Brain microvascular endothelial cell (primary cell): ENCODE measurements around the gene AMBRA1.
"Not testable (repeated sequence)": the region's sequence is repeated elsewhere in the genome, so short reads cannot be mapped to it uniquely, and the experiment has no call there.

Experiments used
- DNase-seq: peaks from one replicate; pipeline ENCODE4 v3.0.0-alpha.2; 2020
- H3K27ac ChIP-seq: fragments of 250-450 bp; sonication (Bioruptor Pico); 2 replicates; pipeline ENCODE4 v1.5.1; 2020; ENCODE audit warnings: mild to moderate bottlenecking, moderate library complexity
- H3K27me3 ChIP-seq: fragments of 250-450 bp; sonication (Bioruptor Pico); replicated peaks from 2 replicates; pipeline ENCODE4 v1.5.1; 2020; ENCODE audit warnings: mild to moderate bottlenecking
- H3K36me3 ChIP-seq: fragments of 250-450 bp; sonication (Bioruptor Pico); replicated peaks from 2 replicates; pipeline ENCODE4 v1.5.1; 2020; ENCODE audit warnings: mild to moderate bottlenecking
- H3K4me3 ChIP-seq: 2 replicates; pipeline ENCODE4 v1.5.1; 2011; ENCODE audit warnings: low read depth, mild to moderate bottlenecking, control low read depth, low read length, moderate library complexity
- in situ Hi-C: cut with HindIII; loops from 2 replicates; pipeline ENCODE4 v1.10.0; 2017; ENCODE audit warnings: low sequenced_read_pairs, low pct_ligation_motif_present
- TF ChIP-seq, protein P1 (sequence below): IDR thresholded peaks from 2 replicates; pipeline ENCODE4 v1.5.1; 2011; ENCODE audit warnings: low read depth, mild to moderate bottlenecking, moderate library complexity, low read length, control low read depth, inconsistent platforms; ENCODE audit errors: missing control alignments

The AMBRA1 gene

DNA sequence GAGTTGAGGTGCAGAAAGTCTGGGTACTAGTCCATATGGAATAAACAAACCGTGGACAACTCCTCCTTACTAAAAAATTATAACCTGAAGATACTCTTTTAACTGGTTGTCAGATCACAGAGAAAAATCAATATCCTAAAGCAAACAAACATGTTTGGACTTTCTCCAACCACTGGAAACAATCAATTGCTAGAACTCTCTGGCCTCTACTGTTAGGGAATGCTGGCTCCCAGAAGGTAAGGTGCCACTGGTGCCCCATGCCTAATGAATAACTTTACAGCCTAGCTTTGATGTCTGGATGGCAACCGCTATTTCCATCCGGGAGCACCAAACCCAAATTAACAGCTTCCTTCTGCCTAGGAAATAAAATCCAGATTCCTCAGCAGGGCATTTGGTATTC is 74.5 kb downstream of the AMBRA1 start:
- TF ChIP-seq, protein P1, sequence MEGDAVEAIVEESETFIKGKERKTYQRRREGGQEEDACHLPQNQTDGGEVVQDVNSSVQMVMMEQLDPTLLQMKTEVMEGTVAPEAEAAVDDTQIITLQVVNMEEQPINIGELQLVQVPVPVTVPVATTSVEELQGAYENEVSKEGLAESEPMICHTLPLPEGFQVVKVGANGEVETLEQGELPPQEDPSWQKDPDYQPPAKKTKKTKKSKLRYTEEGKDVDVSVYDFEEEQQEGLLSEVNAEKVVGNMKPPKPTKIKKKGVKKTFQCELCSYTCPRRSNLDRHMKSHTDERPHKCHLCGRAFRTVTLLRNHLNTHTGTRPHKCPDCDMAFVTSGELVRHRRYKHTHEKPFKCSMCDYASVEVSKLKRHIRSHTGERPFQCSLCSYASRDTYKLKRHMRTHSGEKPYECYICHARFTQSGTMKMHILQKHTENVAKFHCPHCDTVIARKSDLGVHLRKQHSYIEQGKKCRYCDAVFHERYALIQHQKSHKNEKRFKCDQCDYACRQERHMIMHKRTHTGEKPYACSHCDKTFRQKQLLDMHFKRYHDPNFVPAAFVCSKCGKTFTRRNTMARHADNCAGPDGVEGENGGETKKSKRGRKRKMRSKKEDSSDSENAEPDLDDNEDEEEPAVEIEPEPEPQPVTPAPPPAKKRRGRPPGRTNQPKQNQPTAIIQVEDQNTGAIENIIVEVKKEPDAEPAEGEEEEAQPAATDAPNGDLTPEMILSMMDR: no peak
- no peak for DNase-seq
- Histone ChIP-seq H3K27ac (no peak overlapping the region), H3K27me3 (no peaks in the 10 kb centered on the region), H3K4me3 (no peak overlapping the region), H3K36me3 (no peaks in the 10 kb centered on the region)
- in situ Hi-C loops: no loop called here

- H3K27ac ChIP-seq, H3K36me3 ChIP-seq, H3K4me3 ChIP-seq, in situ Hi-C loops, H3K27me3 ChIP-seq, DNase-seq: not testable (repeated sequence)
These were observed 74.9 kb downstream of the AMBRA1 start for GRCh38 chr11:46518928-46519327.

DNA sequence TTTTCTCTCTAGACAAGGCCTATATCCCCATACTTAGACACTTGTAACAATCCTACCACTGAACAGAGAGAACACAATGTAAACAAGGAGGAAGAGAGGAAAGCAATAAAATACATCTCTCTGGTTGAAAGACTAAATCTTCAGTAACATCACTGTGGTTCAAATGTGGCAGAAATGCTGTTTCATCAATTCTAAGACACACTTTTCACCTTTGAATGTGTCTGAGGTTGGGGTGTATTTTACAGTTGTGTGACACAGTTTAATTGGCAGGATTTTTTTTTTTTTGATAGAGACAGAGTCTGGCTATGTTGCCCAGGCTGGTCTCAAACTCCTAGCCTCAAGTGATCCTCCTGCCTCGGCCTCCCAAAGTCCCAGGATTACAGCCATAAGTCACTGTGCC is 79.5 kb downstream of the AMBRA1 start:
- no peaks in the 10 kb centered on the region for H3K36me3 ChIP-seq
- no peaks in the 10 kb centered on the region for H3K27me3 ChIP-seq
- DNase-seq: no peak
- TF ChIP-seq, protein P1: no peak
- no peak overlapping the region for H3K27ac ChIP-seq
- in situ Hi-C loops: no loop called here
- H3K4me3 ChIP-seq: no peak overlapping the region

DNA sequence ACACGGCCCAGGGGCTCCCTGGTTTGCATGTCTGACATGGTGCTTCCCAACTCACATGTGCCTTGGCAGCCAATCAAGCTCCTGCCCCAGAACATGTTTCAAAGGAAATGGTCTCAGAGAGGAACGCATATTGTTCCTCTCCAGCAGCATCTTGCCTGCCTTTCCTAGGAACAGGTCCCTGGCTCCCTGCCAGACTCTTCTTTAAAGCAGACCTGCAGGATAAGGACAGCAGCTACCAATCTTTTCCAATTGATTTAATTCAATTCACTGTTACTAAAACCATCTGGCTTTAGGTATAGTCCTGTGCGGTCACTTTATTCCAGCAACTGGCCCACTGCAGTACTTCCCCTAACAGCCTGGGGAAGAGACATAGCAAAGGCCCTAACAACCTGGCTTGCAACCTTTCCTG is 79.9 kb downstream of the AMBRA1 start:
- H3K36me3 ChIP-seq: no peaks in the 10 kb centered on the region
- in situ Hi-C loops: no loop called here
- no peak for DNase-seq
- H3K27me3 ChIP-seq: no peaks in the 10 kb centered on the region
- H3K27ac ChIP-seq: no peak overlapping the region
- H3K4me3 ChIP-seq: no peak overlapping the region
- TF ChIP-seq, protein P1: no peak

- TF ChIP-seq, protein P1: no peak
- in situ Hi-C loops: no loop called here
- Histone ChIP-seq H3K27ac (no peak overlapping the region), H3K36me3 (peaks cover 4% of the 10 kb centered on the region), H3K4me3 (no peak overlapping the region), H3K27me3 (no peaks in the 10 kb centered on the region)
- no peak for DNase-seq
These were observed 81.5 kb downstream of the AMBRA1 start for GRCh38 chr11:46512261-46512881.

- TF ChIP-seq, protein P1: no peak
These were observed 82.5 kb downstream of the AMBRA1 start for GRCh38 chr11:46511342-46511741.

More at GRCh38 chr11:46511342-46511741, 82.5 kb downstream of the AMBRA1 start:
- H3K4me3 ChIP-seq: no peak overlapping the region
- in situ Hi-C loops: no loop called here
- H3K27ac ChIP-seq: no peak overlapping the region
- DNase-seq: no peak
- peaks cover 5% of the 10 kb centered on the region for H3K36me3 ChIP-seq
- H3K27me3 ChIP-seq: no peaks in the 10 kb centered on the region
